Uterus (tissue), 2 donors: Measurements from ENCODE around the gene EVPL.

Experiments used
- POLR2A ChIP-seq, 2 donors: fragments of 450-650 bp; IDR thresholded peaks; one replicate each; pipeline ENCODE4 v1.6.1; 2016; ENCODE audit warnings: antibody characterized with exemption in 2 of 2, mild to moderate bottlenecking in 1 of 2, moderate library complexity in 1 of 2
- TF ChIP-seq, protein P1 (sequence below), 4 experiments: fragments of 200-600 bp in 2 of 4; fragments of 450-650 bp in 2 of 4; sonication (generic) in 2 of 4; IDR thresholded peaks; one replicate each; pipeline ENCODE4 v1.5.1; 2016 to 2019; ENCODE audit warnings: antibody characterized with exemption in 4 of 4, mild to moderate bottlenecking in 2 of 4, moderate library complexity in 1 of 4

DNA sequence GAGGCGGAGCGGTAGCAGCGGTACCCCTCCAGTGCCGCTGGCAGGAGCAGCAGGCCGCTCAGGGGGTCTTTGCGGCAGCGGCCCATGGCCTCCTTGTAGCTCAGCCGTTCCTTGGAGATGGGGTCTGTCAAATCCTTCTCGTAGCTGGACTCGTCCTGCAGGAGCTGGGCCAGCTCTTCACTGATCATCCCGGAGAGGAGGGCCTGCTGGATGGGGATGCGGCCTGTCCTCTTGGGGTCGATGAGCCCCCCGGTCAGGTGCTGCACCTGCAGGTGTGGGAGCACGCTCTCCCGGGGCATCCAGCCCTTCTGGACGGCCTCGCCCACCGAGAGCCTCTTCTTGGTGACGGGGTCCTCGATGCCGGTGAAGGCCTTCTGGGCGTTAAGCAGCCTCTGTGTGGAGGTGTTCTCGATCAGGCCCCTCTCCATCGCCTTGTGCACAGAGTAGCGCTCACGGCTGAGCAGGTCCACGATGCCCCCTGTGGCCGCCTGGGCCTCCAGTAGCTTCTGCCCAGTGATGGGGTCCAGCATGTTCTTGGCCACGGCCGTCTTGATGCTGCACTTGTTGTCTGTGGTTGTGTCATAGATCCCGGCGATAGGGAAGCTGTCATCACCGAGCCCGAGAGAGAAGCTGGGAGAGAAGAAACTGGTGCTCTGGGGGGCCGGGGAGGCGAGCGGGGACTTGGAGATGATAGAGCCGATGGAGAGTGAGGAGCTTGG is 19.8 kb downstream of the EVPL start:
- TF ChIP-seq, protein P1, sequence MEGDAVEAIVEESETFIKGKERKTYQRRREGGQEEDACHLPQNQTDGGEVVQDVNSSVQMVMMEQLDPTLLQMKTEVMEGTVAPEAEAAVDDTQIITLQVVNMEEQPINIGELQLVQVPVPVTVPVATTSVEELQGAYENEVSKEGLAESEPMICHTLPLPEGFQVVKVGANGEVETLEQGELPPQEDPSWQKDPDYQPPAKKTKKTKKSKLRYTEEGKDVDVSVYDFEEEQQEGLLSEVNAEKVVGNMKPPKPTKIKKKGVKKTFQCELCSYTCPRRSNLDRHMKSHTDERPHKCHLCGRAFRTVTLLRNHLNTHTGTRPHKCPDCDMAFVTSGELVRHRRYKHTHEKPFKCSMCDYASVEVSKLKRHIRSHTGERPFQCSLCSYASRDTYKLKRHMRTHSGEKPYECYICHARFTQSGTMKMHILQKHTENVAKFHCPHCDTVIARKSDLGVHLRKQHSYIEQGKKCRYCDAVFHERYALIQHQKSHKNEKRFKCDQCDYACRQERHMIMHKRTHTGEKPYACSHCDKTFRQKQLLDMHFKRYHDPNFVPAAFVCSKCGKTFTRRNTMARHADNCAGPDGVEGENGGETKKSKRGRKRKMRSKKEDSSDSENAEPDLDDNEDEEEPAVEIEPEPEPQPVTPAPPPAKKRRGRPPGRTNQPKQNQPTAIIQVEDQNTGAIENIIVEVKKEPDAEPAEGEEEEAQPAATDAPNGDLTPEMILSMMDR (IDR thresholded peaks at IDR 0.05): no peak
- no peak for TF ChIP-seq POLR2A (IDR thresholded peaks at IDR 0.05)
